ENCODE data around the gene METTL8. TPM values are rescaled to one million over a fixed set of nuclear protein-coding genes. Genes with fewer than 3 reads are reported as not detected.

The METTL8 gene
- total RNA-seq, 1 donor from 2014 or later, result 6.7 TPM

DNA sequence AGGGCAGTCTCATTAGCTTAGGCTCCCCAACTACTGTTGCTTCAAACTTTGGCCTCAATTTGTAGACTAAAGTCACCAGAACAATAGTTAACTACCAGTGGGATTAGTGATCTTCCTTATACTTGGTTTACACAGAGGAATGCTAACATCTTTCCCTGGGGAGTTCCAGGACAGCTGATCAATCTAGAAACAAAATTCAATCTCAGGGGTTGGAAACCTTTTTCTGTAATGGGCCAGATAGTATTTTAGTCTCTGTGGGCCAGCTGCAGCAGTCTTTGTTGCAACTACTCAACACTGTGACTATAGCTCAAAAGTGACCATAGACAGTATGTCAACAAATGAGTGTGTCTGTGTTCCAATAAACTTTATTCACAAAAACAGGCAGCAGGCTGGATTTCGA is 85.7 kb downstream of the METTL8 start:
- intact Hi-C loops (cut with DNase I), result no loop called here
- H3K4me3 ChIP-seq, result no peak overlapping the region
- H3K27me3 ChIP-seq, result no peaks in the 10 kb centered on the region
- H3K36me3 ChIP-seq, result no peaks in the 10 kb centered on the region
- peaks cover 0 to 4% of the 10 kb centered on the region in 2 donors for H3K4me1 ChIP-seq
- peak overlapping the region in 1 of 2 donors; percentile 51 for H3K27ac ChIP-seq
- TF ChIP-seq, protein P1, sequence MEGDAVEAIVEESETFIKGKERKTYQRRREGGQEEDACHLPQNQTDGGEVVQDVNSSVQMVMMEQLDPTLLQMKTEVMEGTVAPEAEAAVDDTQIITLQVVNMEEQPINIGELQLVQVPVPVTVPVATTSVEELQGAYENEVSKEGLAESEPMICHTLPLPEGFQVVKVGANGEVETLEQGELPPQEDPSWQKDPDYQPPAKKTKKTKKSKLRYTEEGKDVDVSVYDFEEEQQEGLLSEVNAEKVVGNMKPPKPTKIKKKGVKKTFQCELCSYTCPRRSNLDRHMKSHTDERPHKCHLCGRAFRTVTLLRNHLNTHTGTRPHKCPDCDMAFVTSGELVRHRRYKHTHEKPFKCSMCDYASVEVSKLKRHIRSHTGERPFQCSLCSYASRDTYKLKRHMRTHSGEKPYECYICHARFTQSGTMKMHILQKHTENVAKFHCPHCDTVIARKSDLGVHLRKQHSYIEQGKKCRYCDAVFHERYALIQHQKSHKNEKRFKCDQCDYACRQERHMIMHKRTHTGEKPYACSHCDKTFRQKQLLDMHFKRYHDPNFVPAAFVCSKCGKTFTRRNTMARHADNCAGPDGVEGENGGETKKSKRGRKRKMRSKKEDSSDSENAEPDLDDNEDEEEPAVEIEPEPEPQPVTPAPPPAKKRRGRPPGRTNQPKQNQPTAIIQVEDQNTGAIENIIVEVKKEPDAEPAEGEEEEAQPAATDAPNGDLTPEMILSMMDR (IDR thresholded peaks at IDR 0.05), result no peak
- no peaks in the 10 kb centered on the region for H3K9me3 ChIP-seq
- DNase-seq (ENCODE audit: low spot score in 2 of 2), result no peak

DNA sequence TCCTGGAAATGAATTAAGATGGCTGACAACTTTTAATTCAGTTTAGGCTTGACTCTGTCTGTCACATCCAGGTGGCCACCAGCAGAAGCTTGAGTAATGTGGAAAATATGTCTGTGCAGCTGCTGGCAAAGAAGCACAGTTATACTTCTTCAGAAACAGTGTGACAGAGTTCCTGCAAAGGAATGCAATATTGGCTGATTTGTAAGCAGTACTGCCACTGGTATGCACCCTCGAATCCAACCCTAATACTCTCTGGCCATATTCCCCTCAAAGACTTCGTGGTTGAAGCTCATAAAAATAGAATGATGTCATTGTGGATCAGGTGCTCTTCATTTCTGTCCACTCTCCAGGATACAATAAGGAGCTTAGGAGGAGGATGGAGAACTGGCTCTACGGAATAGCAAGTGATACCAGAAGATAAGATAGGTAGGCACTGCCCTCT is 86.2 kb downstream of the METTL8 start:
- Histone ChIP-seq H3K9me3 (no peaks in the 10 kb centered on the region), H3K4me1 (peaks cover 0 to 4% of the 10 kb centered on the region in 2 donors), H3K27me3 (no peaks in the 10 kb centered on the region), H3K27ac (peak overlapping the region; percentile 44 to 51), H3K4me3 (no peak overlapping the region), H3K36me3 (no peaks in the 10 kb centered on the region)
- TF ChIP-seq, protein P1 (IDR thresholded peaks at IDR 0.05), result no peak
- intact Hi-C loops (cut with DNase I), result no loop called here
- DNase-seq (ENCODE audit: low spot score in 2 of 2), result no peak

DNA sequence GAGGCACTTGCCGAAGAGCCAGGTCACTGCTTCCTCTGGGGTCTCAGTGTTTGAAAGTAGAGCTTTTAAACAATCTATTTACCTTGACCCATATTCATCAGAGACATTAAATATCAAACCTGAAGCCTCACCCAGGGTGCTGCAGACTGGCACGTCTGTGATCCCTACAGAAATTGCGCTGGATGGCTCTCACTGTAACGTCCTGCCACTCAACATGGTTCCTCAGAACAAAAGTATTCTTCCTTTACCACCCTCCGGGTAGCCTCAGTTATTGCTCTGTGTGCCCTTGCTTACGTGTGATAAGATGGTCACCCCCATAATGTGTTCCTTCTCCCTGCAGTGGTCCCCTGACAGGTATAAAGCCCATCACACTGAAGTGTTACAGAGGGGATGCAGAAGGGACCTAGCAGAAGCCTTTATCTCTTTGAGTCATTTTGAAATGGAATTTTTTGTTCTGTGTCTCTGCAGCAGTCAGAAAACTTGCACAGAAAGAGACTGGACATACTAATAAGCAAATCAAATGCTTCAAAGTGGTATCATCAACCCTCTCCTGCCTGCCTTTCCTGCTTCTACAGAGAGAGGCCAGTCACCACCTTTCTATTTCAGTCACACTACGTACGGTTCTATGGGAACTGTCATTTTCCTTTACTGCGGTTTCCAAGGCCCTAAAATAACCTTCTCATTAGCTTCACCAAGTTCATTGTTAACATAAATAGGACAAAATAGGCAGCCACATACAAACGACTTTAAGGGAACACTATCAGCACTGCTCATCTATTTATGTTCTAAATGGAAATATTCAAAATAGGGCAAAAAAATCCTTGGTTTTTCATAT is 86.8 kb downstream of the METTL8 start:
- no peaks in the 10 kb centered on the region for H3K36me3 ChIP-seq
- no peak overlapping the region for H3K4me3 ChIP-seq

DNA sequence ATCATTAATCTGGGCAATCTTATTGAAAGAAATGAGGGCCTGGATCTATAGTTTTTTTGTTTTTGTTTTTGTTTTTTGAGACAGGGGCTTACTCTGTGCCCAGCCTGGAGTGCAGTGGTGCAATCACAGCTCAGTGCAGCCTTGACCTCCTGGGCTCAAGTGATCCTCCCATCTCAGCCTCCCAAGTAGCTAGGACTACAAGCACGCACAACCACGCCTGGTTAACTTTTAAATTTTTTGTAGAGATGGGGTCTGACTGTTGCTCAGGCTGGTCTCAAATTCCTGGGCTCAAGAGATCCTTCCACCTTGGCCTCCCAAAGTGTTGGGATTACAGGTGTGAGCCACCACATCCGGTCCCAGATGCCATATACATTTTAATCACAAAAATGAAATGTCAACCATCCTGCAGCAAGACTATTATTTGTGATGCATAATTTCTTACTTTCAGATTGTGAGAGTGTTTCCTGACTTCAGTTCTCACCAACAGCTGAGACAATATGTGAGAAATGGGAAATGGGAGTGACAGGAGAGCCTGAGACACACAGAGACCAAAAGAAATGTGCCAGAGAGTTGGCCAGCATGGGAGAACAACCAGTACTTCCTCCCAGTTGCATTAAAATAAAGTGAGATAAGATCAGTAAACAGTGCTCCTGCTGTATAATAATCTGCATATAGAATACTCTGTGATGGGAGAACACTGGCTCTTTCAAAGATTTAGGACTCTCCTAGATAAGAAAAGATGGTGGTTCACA is 87.6 kb downstream of the METTL8 start:
- TF ChIP-seq, protein P1 (IDR thresholded peaks at IDR 0.05), result no peak
- H3K4me3 ChIP-seq, result no peak overlapping the region
- H3K36me3 ChIP-seq, result no peaks in the 10 kb centered on the region
- H3K9me3 ChIP-seq, result no peaks in the 10 kb centered on the region
- H3K27me3 ChIP-seq, result no peaks in the 10 kb centered on the region
- H3K27ac ChIP-seq, result no peak overlapping the region
- intact Hi-C loops (cut with DNase I), result no loop called here
- peaks cover 0 to 4% of the 10 kb centered on the region in 2 donors for H3K4me1 ChIP-seq
- no peak for DNase-seq (ENCODE audit: low spot score in 2 of 2)

More for the DNA sequence above, 86.8 kb downstream of the METTL8 start:
- no peaks in the 10 kb centered on the region for H3K9me3 ChIP-seq
- H3K27me3 ChIP-seq, result no peaks in the 10 kb centered on the region
- peak overlapping the region; percentile 44 to 51 for H3K27ac ChIP-seq
- H3K4me1 ChIP-seq, result peaks cover 0 to 4% of the 10 kb centered on the region in 2 donors
- intact Hi-C loops (cut with DNase I), result no loop called here
- TF ChIP-seq, protein P1 (IDR thresholded peaks at IDR 0.05), result peak in 1 of 3 experiments; percentile 3
- DNase-seq (ENCODE audit: low spot score in 2 of 2), result no peak

DNA sequence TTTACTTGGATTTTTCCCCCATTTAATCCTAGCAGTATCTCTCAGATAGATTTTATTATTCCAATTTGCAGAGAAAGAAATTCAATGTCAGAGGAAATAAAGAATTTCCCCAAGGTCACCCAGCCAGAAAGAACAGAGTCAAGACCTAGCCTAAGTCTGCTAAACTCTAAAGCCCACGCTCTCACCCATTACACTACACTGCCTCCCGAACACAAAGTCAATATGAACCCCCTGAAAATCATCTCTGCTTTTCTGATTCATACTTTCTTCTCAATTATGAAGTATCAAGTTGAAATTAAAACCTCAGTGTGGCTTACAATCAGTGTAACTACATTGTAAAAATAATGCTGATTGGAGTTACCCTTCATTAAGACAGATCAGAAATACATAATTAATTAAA is 89.6 kb downstream of the METTL8 start:
- Histone ChIP-seq H3K4me3 (no peak overlapping the region), H3K27ac (no peak overlapping the region), H3K4me1 (peaks cover 0 to 4% of the 10 kb centered on the region in 2 donors), H3K9me3 (no peaks in the 10 kb centered on the region), H3K27me3 (no peaks in the 10 kb centered on the region), H3K36me3 (no peaks in the 10 kb centered on the region)
- intact Hi-C loops (cut with DNase I), result no loop called here
- no peak for DNase-seq (ENCODE audit: low spot score in 2 of 2)
- TF ChIP-seq, protein P1 (IDR thresholded peaks at IDR 0.05), result no peak
